GM12801 (cell line): ENCODE results near the gene GRIK2.

Source experiments
- TF ChIP-seq, protein P1 (sequence below): IDR thresholded peaks from one replicate; pipeline ENCODE4 v1.5.1; 2011; ENCODE audit warnings: control low read depth; ENCODE audit not compliant: insufficient read length; ENCODE audit errors: extremely low read depth

The GRIK2 gene

GRCh38 chr6:101401792-101402621 lies 8.5 kb downstream of the GRIK2 start:
- TF ChIP-seq, protein P1, sequence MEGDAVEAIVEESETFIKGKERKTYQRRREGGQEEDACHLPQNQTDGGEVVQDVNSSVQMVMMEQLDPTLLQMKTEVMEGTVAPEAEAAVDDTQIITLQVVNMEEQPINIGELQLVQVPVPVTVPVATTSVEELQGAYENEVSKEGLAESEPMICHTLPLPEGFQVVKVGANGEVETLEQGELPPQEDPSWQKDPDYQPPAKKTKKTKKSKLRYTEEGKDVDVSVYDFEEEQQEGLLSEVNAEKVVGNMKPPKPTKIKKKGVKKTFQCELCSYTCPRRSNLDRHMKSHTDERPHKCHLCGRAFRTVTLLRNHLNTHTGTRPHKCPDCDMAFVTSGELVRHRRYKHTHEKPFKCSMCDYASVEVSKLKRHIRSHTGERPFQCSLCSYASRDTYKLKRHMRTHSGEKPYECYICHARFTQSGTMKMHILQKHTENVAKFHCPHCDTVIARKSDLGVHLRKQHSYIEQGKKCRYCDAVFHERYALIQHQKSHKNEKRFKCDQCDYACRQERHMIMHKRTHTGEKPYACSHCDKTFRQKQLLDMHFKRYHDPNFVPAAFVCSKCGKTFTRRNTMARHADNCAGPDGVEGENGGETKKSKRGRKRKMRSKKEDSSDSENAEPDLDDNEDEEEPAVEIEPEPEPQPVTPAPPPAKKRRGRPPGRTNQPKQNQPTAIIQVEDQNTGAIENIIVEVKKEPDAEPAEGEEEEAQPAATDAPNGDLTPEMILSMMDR = no peak

DNA sequence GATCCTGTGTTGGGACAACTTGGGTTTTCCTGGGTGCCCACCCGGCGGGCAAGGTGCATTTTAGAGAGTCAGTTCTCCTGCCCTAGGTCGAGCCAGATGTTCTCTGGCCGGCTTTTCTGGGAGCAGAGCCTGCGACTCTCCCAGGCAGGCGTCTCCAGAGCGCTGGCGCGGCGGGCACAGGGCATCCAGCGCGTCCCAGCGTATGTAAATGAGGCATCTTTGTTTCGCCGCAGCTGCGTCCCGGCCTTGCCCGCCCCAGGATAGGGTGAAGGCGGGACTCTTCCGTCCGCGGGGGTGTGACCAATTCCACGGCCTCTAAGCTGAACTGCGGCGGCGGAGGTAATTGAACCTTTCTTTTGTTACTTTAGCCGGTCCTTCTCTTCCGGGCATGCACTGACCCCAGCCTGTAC lies 9.1 kb downstream of the GRIK2 start:
- TF ChIP-seq, protein P1 = no peak

- TF ChIP-seq, protein P1 = no peak
Observed at GRCh38 chr6:101403216-101403945, 9.9 kb downstream of the GRIK2 start.

DNA sequence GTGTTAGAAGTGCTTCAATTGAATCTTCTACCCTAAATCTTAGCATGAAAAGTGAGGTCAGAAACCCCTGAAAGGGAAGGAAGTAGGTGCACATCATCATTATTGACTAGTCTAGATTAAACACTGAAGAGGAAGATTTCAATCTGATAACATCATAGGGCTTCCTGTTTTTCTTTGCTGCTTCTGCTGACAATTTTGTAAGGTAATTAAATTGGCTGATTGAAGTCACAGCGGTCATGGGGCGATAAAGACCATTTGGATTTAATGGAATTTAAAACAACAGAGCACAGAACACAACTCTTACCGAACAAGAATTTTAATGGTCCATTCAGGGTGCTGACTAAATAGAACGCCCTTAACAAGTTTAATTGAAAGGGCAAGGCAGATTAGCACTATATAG lies 11.3 kb downstream of the GRIK2 start:
- TF ChIP-seq, protein P1 = no peak

DNA sequence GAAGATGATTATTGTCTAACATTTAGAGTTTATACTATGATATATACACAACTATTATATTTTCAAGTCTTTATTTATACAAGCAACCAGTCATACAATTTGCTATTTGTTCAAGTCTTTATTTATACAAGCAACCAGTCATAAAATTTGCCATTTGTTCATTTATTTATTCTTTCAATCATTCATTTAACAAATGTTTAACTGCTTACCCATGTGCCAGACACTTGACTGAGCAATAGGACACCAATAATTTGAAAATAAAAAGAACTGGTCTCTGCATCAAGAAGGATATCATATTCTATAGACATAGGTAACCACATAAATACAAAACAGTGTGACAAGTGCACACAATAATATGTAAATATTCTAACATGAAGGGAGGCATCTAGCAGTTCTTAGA lies 20.3 kb downstream of the GRIK2 start:
- TF ChIP-seq, protein P1 = no peak

DNA sequence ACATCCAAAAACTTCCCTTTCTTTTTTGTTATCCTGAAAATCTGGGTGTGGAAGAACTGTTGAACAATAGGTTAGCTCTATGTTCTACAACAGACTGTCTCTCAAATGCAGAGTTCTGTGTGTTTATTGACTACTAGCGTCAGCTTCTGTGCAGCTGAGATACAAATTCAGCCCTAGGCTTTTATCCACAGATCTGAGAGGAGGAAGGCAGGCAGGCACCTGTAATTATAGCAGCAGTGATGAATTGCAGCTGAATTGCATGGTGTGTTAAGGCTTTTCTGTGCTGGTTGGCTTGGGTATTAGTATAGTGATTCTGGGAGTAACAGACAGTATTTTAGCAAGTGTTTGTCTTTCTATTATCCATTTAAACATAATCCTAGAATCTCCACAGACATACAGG lies 24.4 kb downstream of the GRIK2 start:
- TF ChIP-seq, protein P1 = no peak

- TF ChIP-seq, protein P1 = no peak
Observed at GRCh38 chr6:101422251-101422650, 28.7 kb downstream of the GRIK2 start.
